ENCODE measurements around the gene ARTN. TPM values are rescaled to one million over a fixed set of nuclear protein-coding genes. Genes with fewer than 3 reads are reported as not detected.

The ARTN gene
- total and polyA plus RNA-seq, 9 of the 15 experiments (the other 6 are each of a cell fraction or from before 2014, with no cell fraction given): 0.06 to 0.38 TPM; not detected in 7

GRCh38 chr1:43946236-43947060 is 12.8 kb downstream of the ARTN start, which contains the start of gene IPO13 (continued):
- no peak for TF ChIP-seq HNRNPUL1 (IDR thresholded peaks at IDR 0.05; ENCODE audit: low read length)
- TF ChIP-seq TAF15 (IDR thresholded peaks at IDR 0.05; ENCODE audit: low read depth, low read length): peak; percentile 50; the same call in 1 of the 2 replicates
- no peak for TF ChIP-seq ZNF785 (CRISPR knock-in tag; IDR thresholded peaks at IDR 0.05)
- peak; percentile 58; the same call in 1 of the 2 replicates for TF ChIP-seq KLF16 (IDR thresholded peaks at IDR 0.05)
- peak; percentile 59; the same call in 1 of the 2 replicates for TF ChIP-seq E2F5 (CRISPR knock-in tag; IDR thresholded peaks at IDR 0.05)
- peak; percentile 96; a peak in 3 of 4 replicates for TF ChIP-seq MAZ (CRISPR knock-in tag; conservative IDR thresholded peaks at IDR 0.05 in 1 of 2, IDR thresholded peaks at IDR 0.05 in 1 of 2)
- no peak for TF ChIP-seq ZNF23 (CRISPR knock-in tag; IDR thresholded peaks at IDR 0.05)
- TF ChIP-seq NR2C2 (CRISPR knock-in tag; IDR thresholded peaks at IDR 0.05): peak; percentile 80
- TF ChIP-seq NR2C2 (tag; IDR thresholded peaks at IDR 0.05): peak; percentile 93
- peak; percentile 7 to 99; a peak in 3 of 4 replicates for TF ChIP-seq TEAD1 (CRISPR knock-in tag; IDR thresholded peaks at IDR 0.05)
- TF ChIP-seq ZNF586 (CRISPR knock-in tag; conservative IDR thresholded peaks at IDR 0.05): no peak
- peak in 1 of 2 experiments; percentile 72; a peak in 1 of 4 replicates for TF ChIP-seq TBL1XR1 (IDR thresholded peaks at IDR 0.05; ENCODE audit: low read length in 2 of 2)
- no peak for TF ChIP-seq ZNF253 (CRISPR knock-in tag; conservative IDR thresholded peaks at IDR 0.05)
- TF ChIP-seq NFXL1 (CRISPR knock-in tag; IDR thresholded peaks at IDR 0.05): no peak
- no peak for TF ChIP-seq PATZ1 (CRISPR knock-in tag; IDR thresholded peaks at IDR 0.05; ENCODE audit: borderline replicate concordance)
- peak; percentile 57; the same call in 1 of the 2 replicates for TF ChIP-seq CBFA2T2 (conservative IDR thresholded peaks at IDR 0.05)
- peak in 1 of 2 experiments; percentile 91; a peak in 2 of 4 replicates for TF ChIP-seq FOXA3 (CRISPR knock-in tag; conservative IDR thresholded peaks at IDR 0.05 in 1 of 2, IDR thresholded peaks at IDR 0.05 in 1 of 2)
- no peak; the same call in 1 of the 2 replicates for TF ChIP-seq NR1H2 (CRISPR knock-in tag; IDR thresholded peaks at IDR 0.05)
- peak; percentile 84 for TF ChIP-seq ZBTB33 (CRISPR knock-in tag; IDR thresholded peaks at IDR 0.05)
- TF ChIP-seq KHSRP (IDR thresholded peaks at IDR 0.05): no peak
- TF ChIP-seq PRMT5 (CRISPR knock-in tag; IDR thresholded peaks at IDR 0.05): no peak
- peak; percentile 91 for TF ChIP-seq ETV5 (CRISPR knock-in tag; IDR thresholded peaks at IDR 0.05; ENCODE audit: low read depth)
- no peak for TF ChIP-seq MCM3 (IDR thresholded peaks at IDR 0.05)
- TF ChIP-seq ZNF282 (CRISPR knock-in tag; IDR thresholded peaks at IDR 0.05): no peak
- TF ChIP-seq SMARCA5 (IDR thresholded peaks at IDR 0.05): no peak
- TF ChIP-seq NFIX (CRISPR knock-in tag; IDR thresholded peaks at IDR 0.05; ENCODE audit: low read depth): no peak

All from K562 (cell line).